Karpas-422 (cell line): Measurements from ENCODE around the gene CCDC73. TPM values are rescaled to one million over a fixed set of nuclear protein-coding genes. Genes with fewer than 3 reads are reported as not detected.
A peak's percentile ranks its signal among the peaks of the same experiment; 100 is the strongest.
"Not testable (repeated sequence)": the region's sequence is repeated elsewhere in the genome, so short reads cannot be mapped to it uniquely, and the experiment has no call there.

Experiments
- DNase-seq: peaks from one replicate; pipeline ENCODE4 v3.0.0-alpha.2; 2015
- H2AFZ ChIP-seq: fragments of 200-600 bp; sonication (generic); 2 replicates; pipeline ENCODE4 v1.6.1; 2014; ENCODE audit warnings: antibody characterized with exemption, low read length, mixed read lengths
- H3K27ac ChIP-seq: fragments of 200-600 bp; sonication (generic); 2 replicates; pipeline ENCODE4 v1.5.1; 2014; ENCODE audit warnings: mild to moderate bottlenecking, low read length, moderate library complexity
- H3K27me3 ChIP-seq: fragments of 200-600 bp; sonication (generic); 2 replicates; pipeline ENCODE4 v1.6.1; 2014; ENCODE audit warnings: low read length, mixed read lengths
- H3K36me3 ChIP-seq: fragments of 200-600 bp; sonication (generic); 2 replicates; pipeline ENCODE4 v1.6.1; 2014; ENCODE audit warnings: low read length, mixed read lengths; ENCODE audit not compliant: insufficient read depth
- H3K4me1 ChIP-seq: fragments of 200-600 bp; sonication (generic); 2 replicates; pipeline ENCODE4 v1.6.1; 2014; ENCODE audit warnings: mild to moderate bottlenecking, low read length, mixed read lengths
- H3K4me2 ChIP-seq: fragments of 200-600 bp; sonication (generic); 2 replicates; pipeline ENCODE4 v1.6.1; 2014; ENCODE audit warnings: low read length, low read depth, mild to moderate bottlenecking; ENCODE audit not compliant: poor library complexity, severe bottlenecking
- H3K4me3 ChIP-seq: fragments of 200-600 bp; sonication (generic); 2 replicates; pipeline ENCODE4 v1.5.1; 2014; ENCODE audit warnings: mild to moderate bottlenecking, antibody characterized with exemption, low read length, mixed read lengths
- H3K79me2 ChIP-seq: fragments of 200-600 bp; sonication (generic); 2 replicates; pipeline ENCODE4 v1.6.1; 2014; ENCODE audit warnings: mild to moderate bottlenecking, low read length, mixed read lengths
- H3K9ac ChIP-seq: fragments of 200-600 bp; sonication (generic); 2 replicates; pipeline ENCODE4 v1.6.0; 2014; ENCODE audit warnings: low read length
- H3K9me2 ChIP-seq: fragments of 200-600 bp; sonication (generic), shearing (Covaris generic); replicated peaks from 2 replicates; pipeline ENCODE4 v1.6.0; 2014; ENCODE audit warnings: mild to moderate bottlenecking, low read length, moderate library complexity; ENCODE audit not compliant: insufficient read depth
- H3K9me3 ChIP-seq: fragments of 300-700, 200-600 bp; sonication (generic); 2 replicates; pipeline ENCODE4 v1.6.1; 2014; ENCODE audit warnings: low read length, mixed read lengths
- H4K20me1 ChIP-seq: fragments of 200-600 bp; sonication (generic); 2 replicates; pipeline ENCODE4 v1.6.1; 2014; ENCODE audit warnings: mild to moderate bottlenecking, antibody characterized with exemption, low read length, low read depth; ENCODE audit not compliant: insufficient read depth
- total RNA-seq: library from RNA; depleted of rRNA; stranded (reverse); fragments of >200 nt; shearing (Covaris generic); gene quantifications from 2 replicates; pipeline ENCODE4 v1.2.3, GENCODE V29; 2014; ENCODE audit warnings: low replicate concordance

Gene CCDC73
- total RNA-seq, 1 experiment from 2014 or later = 3.0 TPM

DNA sequence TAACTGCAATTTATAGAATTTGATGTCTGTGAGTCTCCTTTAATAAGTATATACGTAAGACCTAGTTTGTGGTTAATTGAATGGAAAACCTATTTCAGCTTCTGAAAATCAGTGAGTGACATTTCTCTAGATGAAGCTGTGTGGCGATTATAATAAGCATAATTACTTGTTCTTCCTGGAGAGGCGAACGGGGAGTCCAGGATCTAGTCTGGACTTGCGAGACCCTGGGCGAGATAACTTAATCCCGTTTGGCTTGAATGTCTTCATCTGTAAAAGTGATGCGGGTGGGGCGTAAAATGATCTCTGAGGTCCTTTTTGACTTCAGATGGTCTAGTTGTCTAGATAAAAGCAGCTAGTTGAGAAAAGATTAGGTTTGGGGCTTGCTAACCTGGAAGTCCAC lies 36.3 kb upstream of the CCDC73 start:
- H3K27me3 ChIP-seq = no peaks in the 10 kb centered on the region
- H3K36me3 ChIP-seq = no peaks in the 10 kb centered on the region
- H3K79me2 ChIP-seq = no peaks in the 10 kb centered on the region
- no peak for DNase-seq
- H3K9me3 ChIP-seq = no peaks in the 10 kb centered on the region
- H3K9me2 ChIP-seq = no peaks in the 10 kb centered on the region
- H3K4me2 ChIP-seq = no peak overlapping the region
- H4K20me1 ChIP-seq = no peaks in the 10 kb centered on the region
- H3K4me1 ChIP-seq = peaks cover 15% of the 10 kb centered on the region
- H3K9ac ChIP-seq = no peak overlapping the region
- H2AFZ ChIP-seq = no peak overlapping the region
- H3K27ac ChIP-seq = no peak overlapping the region
- H3K4me3 ChIP-seq = no peak overlapping the region

DNA sequence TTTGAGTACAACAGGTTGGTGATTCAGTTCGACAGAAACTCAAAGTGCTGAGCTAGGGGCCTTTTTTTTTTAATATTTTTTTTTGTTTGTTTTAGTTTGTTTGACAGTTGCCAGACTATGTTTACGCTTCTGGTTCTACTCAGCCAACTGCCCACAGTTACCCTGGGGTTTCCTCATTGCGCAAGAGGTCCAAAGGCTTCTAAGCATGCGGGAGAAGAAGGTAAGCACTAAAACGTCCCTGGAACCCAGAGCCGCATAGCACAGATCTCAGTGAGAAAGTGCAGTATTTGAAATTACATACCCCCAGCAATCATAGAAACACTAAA lies 35.9 kb upstream of the CCDC73 start:
- Histone ChIP-seq H3K36me3 (no peaks in the 10 kb centered on the region), H3K4me1 (peaks cover 15% of the 10 kb centered on the region), H3K79me2 (no peaks in the 10 kb centered on the region), H3K9ac (no peak overlapping the region), H3K9me2 (no peaks in the 10 kb centered on the region), H3K9me3 (no peaks in the 10 kb centered on the region), H3K4me2 (peak overlapping the region; percentile 79), H3K27me3 (no peaks in the 10 kb centered on the region), H3K27ac (no peak overlapping the region), H3K4me3 (peak overlapping the region; percentile 65), H4K20me1 (no peaks in the 10 kb centered on the region), H2AFZ (no peak overlapping the region)
- no peak for DNase-seq

DNA sequence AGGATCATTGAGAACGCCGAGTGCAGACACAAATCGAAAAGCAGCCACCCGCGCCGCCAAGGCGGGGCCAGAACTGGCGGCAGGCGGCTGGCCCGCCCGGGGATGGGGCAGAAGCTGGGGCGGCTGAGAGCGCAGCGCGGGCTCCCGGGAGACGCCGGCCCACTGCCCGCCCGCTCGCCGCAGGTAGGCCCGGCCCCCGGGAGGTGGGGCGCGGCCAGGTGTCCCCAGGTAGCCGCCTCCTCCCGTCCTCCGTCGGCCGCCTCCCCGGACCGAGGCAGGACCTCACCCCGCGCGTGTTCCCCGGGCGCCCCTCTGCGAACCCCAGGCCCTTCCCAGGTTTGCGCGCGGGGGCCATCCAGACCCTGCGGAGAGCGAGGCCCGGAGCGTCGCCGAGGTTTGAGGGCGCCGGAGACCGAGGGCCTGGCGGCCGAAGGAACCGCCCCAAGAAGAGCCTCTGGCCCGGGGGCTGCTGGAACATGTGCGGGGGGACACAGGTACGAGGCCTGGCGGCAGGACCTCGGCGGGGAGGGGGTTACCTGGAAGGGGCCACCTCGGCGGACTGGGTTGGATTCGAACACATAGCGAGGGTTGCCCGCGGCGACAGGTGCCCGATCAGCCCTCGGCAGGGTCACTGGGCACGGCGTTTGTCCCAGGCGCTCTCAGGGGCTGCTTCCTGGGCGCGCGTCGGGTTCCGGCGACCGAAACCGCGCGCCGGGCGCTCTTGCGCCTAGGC lies 35.4 kb upstream of the CCDC73 start, which contains the start of gene PRRG4:
PRRG4 (plus strand) TSS at position 248 of the 733 bp plus-strand sequence. CDS start 603 bp downstream, outside the sequence.
- peak within 1 kb of the TSS; percentile 79 for H3K4me2 ChIP-seq
- peaks cover 15% of the 10 kb centered on the region for H3K4me1 ChIP-seq
- no peaks in the 10 kb centered on the region for H3K79me2 ChIP-seq
- peak within 1 kb of the TSS; percentile 71 for H2AFZ ChIP-seq
- H3K27ac ChIP-seq = no peak within 1 kb of the TSS
- H3K27me3 ChIP-seq = no peaks in the 10 kb centered on the region
- peak within 1 kb of the TSS; percentile 65 for H3K4me3 ChIP-seq
- no peaks in the 10 kb centered on the region for H3K9me3 ChIP-seq
- H4K20me1 ChIP-seq = no peaks in the 10 kb centered on the region
- DNase-seq = peak; percentile 77
- H3K9ac ChIP-seq = peak within 1 kb of the TSS; percentile 51
- H3K36me3 ChIP-seq = no peaks in the 10 kb centered on the region
- no peaks in the 10 kb centered on the region for H3K9me2 ChIP-seq

DNA sequence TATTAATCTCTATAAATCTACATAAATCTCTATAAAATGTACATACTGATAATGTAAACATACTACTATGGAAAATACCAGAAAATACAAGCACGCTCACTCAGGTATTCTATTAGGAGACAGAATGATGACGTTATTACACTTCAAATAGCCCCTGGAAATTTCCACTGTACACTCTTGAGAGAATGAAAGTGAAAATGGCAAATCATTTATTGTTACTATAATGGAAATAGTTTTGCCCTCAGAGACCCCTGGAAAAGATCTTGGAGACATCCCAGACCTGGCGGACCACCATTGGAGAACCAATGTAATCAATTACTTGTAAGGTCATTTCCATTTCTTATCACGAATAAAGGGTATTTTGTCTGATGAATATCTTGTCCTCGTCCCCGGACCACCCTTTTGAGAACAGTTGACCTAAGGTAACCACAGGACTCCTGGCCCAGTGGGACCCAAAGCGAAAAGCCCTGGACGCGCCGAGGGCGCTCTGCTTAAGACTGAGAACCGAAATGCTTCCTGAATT lies 34.8 kb upstream of the CCDC73 start:
- H3K27me3 ChIP-seq = no peaks in the 10 kb centered on the region
- H3K4me2 ChIP-seq = peak overlapping the region; percentile 79
- no peaks in the 10 kb centered on the region for H4K20me1 ChIP-seq
- H3K4me3 ChIP-seq = peak overlapping the region; percentile 65
- no peak overlapping the region for H3K27ac ChIP-seq
- peak overlapping the region; percentile 51 for H3K9ac ChIP-seq
- DNase-seq = no peak
- H3K36me3 ChIP-seq = no peaks in the 10 kb centered on the region
- no peaks in the 10 kb centered on the region for H3K79me2 ChIP-seq
- H3K9me2 ChIP-seq = no peaks in the 10 kb centered on the region
- H2AFZ ChIP-seq = peak overlapping the region; percentile 71
- no peaks in the 10 kb centered on the region for H3K9me3 ChIP-seq
- peaks cover 15% of the 10 kb centered on the region for H3K4me1 ChIP-seq

DNA sequence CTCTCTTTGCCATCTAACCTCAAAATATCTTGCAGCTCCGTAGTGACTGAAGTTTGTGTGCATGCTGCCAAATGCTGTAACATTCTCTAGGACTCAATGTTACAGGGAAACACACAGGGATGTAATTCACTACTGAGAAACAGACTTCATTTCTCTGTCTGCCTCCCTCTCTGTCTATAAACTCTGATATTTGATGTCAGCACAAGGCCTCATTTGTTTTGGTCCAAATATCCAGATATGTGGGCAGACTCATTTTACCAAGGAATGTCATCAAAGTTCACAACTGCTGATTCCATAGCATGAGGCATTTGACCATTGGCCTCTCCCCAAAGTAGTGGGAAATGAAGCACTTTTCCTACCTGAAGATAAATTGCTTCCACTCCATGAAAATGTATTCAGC lies 32.8 kb upstream of the CCDC73 start:
- Histone ChIP-seq H3K4me1 (peaks cover 15% of the 10 kb centered on the region), H3K9me3 (no peaks in the 10 kb centered on the region), H3K4me3 (no peak overlapping the region), H4K20me1 (no peaks in the 10 kb centered on the region), H3K36me3 (no peaks in the 10 kb centered on the region), H3K9me2 (no peaks in the 10 kb centered on the region), H2AFZ (no peak overlapping the region), H3K27ac (no peak overlapping the region), H3K27me3 (no peaks in the 10 kb centered on the region), H3K79me2 (no peaks in the 10 kb centered on the region), H3K9ac (no peak overlapping the region), H3K4me2 (no peak overlapping the region)
- DNase-seq = no peak

DNA sequence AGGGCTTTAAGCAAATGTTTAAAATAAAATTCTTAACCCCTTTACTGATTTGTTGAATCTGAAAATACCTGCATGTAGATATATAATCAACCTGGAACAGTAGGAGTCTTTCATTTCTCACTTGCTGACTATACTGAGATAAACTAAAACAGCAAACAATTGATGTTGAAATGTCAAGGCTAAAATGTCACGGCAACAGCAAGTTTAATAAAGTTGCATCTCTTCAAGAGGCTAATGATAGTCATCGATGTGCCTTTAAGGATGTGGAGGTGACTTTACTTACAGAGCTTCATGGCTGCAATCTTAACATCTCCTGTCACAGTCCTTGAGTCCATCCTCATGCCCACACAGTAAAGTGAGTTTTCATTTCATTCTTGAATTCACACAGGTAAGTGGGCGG lies 31.7 kb upstream of the CCDC73 start:
- H4K20me1 ChIP-seq = no peaks in the 10 kb centered on the region
- H3K27ac ChIP-seq = no peak overlapping the region
- no peaks in the 10 kb centered on the region for H3K79me2 ChIP-seq
- H2AFZ ChIP-seq = no peak overlapping the region
- H3K36me3 ChIP-seq = no peaks in the 10 kb centered on the region
- no peak overlapping the region for H3K4me2 ChIP-seq
- H3K9ac ChIP-seq = no peak overlapping the region
- no peaks in the 10 kb centered on the region for H3K9me2 ChIP-seq
- no peak overlapping the region for H3K4me3 ChIP-seq
- H3K9me3 ChIP-seq = no peaks in the 10 kb centered on the region
- H3K4me1 ChIP-seq = peaks cover 24% of the 10 kb centered on the region
- H3K27me3 ChIP-seq = no peaks in the 10 kb centered on the region
- no peak for DNase-seq

DNA sequence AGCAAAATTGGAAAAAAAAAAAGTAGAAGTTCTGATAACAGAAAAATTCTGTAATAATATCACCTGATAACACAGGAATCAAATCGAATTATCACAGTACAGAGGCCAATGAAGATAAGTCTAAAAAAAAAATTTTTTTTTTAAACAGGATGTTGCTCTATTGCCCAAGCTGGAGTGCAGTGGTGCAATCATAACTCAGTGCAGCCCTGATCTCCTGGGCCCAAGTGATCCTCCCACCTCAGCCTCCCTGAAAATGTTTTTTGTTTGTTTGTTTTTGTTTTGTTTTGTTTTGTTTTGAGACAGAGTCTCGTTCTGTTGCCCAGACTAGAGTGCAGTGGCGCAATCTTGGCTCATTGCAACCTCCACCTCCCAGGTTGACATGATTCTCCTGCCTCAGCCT lies 29.2 kb upstream of the CCDC73 start:
- not testable (repeated sequence) for H3K9ac ChIP-seq, H2AFZ ChIP-seq, H3K36me3 ChIP-seq

DNA sequence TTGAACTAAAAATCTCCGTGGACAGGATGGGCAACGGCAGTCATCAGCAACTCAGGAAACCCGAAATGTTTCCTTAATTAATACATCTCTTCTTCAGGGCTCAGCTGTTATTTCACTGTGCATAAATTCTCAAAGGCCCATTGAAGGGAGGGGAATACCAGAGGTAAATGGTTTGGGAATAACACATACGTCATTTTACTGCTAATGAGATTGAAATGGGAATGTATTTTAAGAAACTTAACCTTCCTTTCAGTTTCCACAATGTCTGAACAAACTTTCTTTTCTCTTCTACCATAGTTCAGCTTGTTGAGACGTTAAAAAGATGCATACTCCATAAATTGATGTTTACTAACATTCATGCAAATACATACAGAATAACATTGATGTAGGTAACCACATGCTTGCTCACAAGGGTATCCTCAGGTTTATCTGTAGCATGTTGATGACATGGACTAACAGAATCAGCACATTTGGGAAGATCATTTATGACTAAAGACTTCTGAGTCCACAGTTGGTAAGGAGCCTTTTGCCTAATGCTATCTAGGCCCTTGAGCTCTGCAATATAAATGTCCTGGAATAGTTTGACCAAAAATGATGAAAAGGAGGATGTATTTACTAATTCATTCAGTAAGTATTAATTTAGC lies 27.6 kb upstream of the CCDC73 start:
- no peak overlapping the region for H2AFZ ChIP-seq
- H3K4me3 ChIP-seq = no peak overlapping the region
- no peaks in the 10 kb centered on the region for H3K79me2 ChIP-seq
- no peak overlapping the region for H3K9ac ChIP-seq
- DNase-seq = no peak
- H3K4me2 ChIP-seq = peak overlapping the region; percentile 14
- H3K4me1 ChIP-seq = peaks cover 9% of the 10 kb centered on the region
- no peaks in the 10 kb centered on the region for H3K27me3 ChIP-seq
- no peaks in the 10 kb centered on the region for H4K20me1 ChIP-seq
- no peak overlapping the region for H3K27ac ChIP-seq
- no peaks in the 10 kb centered on the region for H3K9me3 ChIP-seq
- H3K36me3 ChIP-seq = no peaks in the 10 kb centered on the region
- no peaks in the 10 kb centered on the region for H3K9me2 ChIP-seq

More for the DNA sequence above, 29.2 kb upstream of the CCDC73 start:
- not testable (repeated sequence) for H3K4me3 ChIP-seq, H3K79me2 ChIP-seq, H3K9me3 ChIP-seq, H3K27me3 ChIP-seq, H3K4me1 ChIP-seq, DNase-seq, H3K4me2 ChIP-seq, H4K20me1 ChIP-seq, H3K9me2 ChIP-seq, H3K27ac ChIP-seq
